BE2C (cell line): ENCODE data around the gene MTERF4.

Source experiments
- DNase-seq: peaks from one replicate; pipeline ENCODE4 v3.0.0-alpha.2; 2020
- H3K27me3 ChIP-seq: fragments of 250-450 bp; sonication (Bioruptor Pico); 2 replicates; pipeline ENCODE4 v1.5.1; 2020; ENCODE audit warnings: mild to moderate bottlenecking
- H3K36me3 ChIP-seq: fragments of 250-450 bp; sonication (Bioruptor Pico); 2 replicates; pipeline ENCODE4 v1.5.1; 2020; ENCODE audit warnings: mild to moderate bottlenecking
- H3K4me1 ChIP-seq: fragments of 250-450 bp; sonication (Bioruptor Pico); 2 replicates; pipeline ENCODE4 v1.5.1; 2020
- H3K4me3 ChIP-seq: 2 replicates; pipeline ENCODE4 v1.5.1; 2011; ENCODE audit warnings: low read depth, low read length
- H3K9me3 ChIP-seq: fragments of 250-450 bp; sonication (Bioruptor Pico); 2 replicates; pipeline ENCODE4 v1.5.1; 2020
- TF ChIP-seq, protein P1 (sequence below): IDR thresholded peaks from 2 replicates; pipeline ENCODE4 v1.5.1; 2012; ENCODE audit warnings: mild to moderate bottlenecking, low read depth, low read length

Gene MTERF4

DNA sequence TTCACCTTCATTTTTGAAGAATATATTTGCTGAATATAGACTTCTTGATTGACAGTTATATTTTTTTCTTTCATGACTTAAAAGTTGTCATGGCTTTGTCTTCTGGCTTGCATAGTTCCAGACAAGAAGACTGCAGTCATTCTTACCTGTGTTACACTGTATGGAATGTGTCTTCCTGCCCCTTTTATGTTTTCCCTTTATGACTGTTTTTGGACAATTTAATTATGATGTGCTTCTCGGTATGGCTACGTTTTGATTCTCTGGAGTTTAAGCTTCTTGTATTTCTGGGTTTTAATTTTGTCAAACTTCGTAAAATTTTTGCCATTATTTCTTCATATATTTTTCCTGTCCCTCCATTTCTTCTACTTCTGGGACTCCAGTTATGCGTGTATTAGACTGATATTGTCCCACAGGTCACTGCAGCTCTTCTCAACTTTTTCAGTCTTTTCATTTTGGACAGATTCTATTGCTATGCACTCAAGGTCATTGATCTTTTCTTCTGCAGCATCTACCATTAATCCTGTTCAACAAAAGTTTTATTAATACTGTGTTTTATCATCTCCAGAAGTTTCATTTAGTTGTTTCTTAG lies 17.1 kb downstream of the MTERF4 start:
- H3K4me1 ChIP-seq: no peaks in the 10 kb centered on the region
- DNase-seq: no peak
- no peak overlapping the region for H3K4me3 ChIP-seq
- H3K27me3 ChIP-seq: no peaks in the 10 kb centered on the region
- TF ChIP-seq, protein P1, sequence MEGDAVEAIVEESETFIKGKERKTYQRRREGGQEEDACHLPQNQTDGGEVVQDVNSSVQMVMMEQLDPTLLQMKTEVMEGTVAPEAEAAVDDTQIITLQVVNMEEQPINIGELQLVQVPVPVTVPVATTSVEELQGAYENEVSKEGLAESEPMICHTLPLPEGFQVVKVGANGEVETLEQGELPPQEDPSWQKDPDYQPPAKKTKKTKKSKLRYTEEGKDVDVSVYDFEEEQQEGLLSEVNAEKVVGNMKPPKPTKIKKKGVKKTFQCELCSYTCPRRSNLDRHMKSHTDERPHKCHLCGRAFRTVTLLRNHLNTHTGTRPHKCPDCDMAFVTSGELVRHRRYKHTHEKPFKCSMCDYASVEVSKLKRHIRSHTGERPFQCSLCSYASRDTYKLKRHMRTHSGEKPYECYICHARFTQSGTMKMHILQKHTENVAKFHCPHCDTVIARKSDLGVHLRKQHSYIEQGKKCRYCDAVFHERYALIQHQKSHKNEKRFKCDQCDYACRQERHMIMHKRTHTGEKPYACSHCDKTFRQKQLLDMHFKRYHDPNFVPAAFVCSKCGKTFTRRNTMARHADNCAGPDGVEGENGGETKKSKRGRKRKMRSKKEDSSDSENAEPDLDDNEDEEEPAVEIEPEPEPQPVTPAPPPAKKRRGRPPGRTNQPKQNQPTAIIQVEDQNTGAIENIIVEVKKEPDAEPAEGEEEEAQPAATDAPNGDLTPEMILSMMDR: no peak
- peaks cover 31% of the 10 kb centered on the region for H3K36me3 ChIP-seq
- no peaks in the 10 kb centered on the region for H3K9me3 ChIP-seq

DNA sequence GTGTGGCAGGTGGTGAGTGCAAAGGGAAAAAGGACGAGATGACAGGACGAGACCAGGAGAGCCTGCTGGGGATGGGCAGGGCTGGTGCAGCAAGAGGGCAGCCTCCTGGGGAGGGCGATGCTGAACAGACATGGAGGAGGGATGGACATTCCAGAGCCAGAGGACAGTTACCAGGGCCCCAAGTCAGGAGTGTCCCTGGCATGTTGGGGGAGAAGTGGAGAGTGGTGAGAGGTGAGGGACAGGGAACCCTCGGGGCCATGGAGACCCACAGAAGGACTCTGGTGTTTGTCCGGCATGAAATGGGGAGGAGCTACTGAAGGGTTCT lies 19.0 kb downstream of the MTERF4 start:
- TF ChIP-seq, protein P1: no peak
- Histone ChIP-seq H3K36me3 (peaks cover 21% of the 10 kb centered on the region), H3K9me3 (no peaks in the 10 kb centered on the region), H3K4me1 (no peaks in the 10 kb centered on the region), H3K27me3 (no peaks in the 10 kb centered on the region), H3K4me3 (no peak overlapping the region)
- no peak for DNase-seq

DNA sequence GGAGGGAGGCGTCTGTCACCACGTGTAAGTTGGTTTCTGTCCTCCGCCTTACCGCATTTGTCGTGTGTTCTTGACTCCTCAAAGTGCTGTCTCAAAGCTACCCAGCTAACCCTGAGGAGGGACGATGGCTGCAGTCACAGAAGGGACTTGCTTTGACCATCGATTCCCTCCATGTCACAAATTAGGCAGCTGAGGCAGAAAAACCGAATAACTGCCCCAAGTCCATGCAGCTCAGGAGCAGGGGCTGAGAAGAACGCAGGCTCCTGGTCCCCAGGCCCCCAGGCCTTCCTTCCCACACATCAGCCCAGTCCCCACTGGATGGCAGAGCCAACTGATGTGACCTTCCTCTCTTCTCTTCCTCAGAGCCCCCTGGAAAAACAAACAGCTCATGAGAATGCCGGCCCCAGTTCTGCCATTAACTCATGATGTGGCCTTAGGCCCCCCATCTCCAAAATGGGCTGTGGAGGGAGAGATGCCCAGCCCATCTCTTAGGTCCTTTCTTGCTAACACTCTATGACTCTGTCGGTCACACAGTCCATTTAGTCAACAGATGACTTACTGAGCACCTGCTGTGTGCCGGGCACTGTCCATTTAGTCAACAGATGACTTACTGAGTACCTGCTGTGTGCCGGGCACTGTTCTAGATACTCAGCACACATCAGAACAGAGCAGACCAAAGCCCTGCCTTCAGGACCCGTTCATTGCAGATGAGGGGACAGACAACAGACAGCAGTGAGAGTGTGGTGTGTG lies 19.6 kb downstream of the MTERF4 start:
- Histone ChIP-seq H3K4me3 (no peak overlapping the region), H3K9me3 (no peaks in the 10 kb centered on the region), H3K36me3 (peaks cover 16% of the 10 kb centered on the region), H3K4me1 (no peaks in the 10 kb centered on the region), H3K27me3 (no peaks in the 10 kb centered on the region)
- TF ChIP-seq, protein P1: no peak
- DNase-seq: no peak

DNA sequence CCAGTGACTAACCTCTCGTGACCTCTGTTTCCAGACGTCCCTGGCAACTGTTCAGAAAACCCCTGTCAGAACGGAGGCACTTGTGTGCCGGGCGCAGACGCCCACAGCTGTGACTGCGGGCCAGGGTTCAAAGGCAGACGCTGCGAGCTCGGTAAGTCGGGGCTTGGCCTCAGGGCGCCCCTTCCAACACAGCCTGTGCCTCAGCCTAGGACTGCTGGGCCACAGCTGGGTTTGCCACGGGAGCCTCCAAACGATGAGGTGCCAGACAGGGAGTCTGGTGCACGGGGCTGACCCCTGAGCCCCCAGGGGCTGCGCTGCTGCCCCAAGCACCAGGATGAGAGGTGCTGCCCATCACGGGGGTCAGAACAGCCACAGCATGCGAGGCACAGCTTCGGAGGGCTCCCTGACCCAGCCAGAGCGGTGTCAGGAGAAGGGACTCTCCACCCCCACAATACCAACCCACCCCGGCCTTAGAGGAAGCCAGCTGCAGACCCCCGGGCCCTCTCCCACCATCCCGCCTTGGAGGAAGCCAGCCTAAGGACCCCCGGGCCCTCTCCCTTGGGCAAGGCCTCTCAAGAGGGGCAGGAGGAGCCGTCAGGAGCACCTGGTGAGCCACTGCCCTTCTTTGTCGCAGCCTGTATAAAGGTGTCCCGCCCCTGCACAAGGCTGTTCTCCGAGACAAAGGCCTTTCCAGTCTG lies 20.3 kb downstream of the MTERF4 start:
- Histone ChIP-seq H3K36me3 (peaks cover 9% of the 10 kb centered on the region), H3K27me3 (no peaks in the 10 kb centered on the region), H3K4me1 (no peaks in the 10 kb centered on the region), H3K4me3 (no peak overlapping the region), H3K9me3 (no peaks in the 10 kb centered on the region)
- DNase-seq: no peak
- TF ChIP-seq, protein P1: no peak

- DNase-seq: no peak
- TF ChIP-seq, protein P1: no peak
- Histone ChIP-seq H3K36me3 (peaks cover 3% of the 10 kb centered on the region; the same call in 1 of the 2 replicates), H3K4me3 (no peak overlapping the region), H3K4me1 (no peaks in the 10 kb centered on the region), H3K27me3 (no peaks in the 10 kb centered on the region), H3K9me3 (no peaks in the 10 kb centered on the region)
These were observed 20.9 kb downstream of the MTERF4 start for GRCh38 chr2:241081190-241081642.
